Esophagus squamous epithelium (tissue), 4 donors: Measurements from ENCODE around the gene TARM1.

ENCODE experiments used
- POLR2A ChIP-seq, 4 donors: fragments of 450-650 bp; IDR thresholded peaks; one replicate each; pipeline ENCODE4 v1.6.1; 2017; ENCODE audit warnings: antibody characterized with exemption in 4 of 4, mild to moderate bottlenecking in 4 of 4, moderate library complexity in 3 of 4
- TF ChIP-seq, protein P1 (sequence below), 6 experiments: fragments of 450-650 bp in 4 of 6; fragments of 200-600 bp in 2 of 6; sonication (generic) in 2 of 6; IDR thresholded peaks; one replicate each; pipeline ENCODE4 v1.5.1; 2016 to 2019; ENCODE audit warnings: antibody characterized with exemption in 6 of 6, mild to moderate bottlenecking in 4 of 6, moderate library complexity in 4 of 6

DNA sequence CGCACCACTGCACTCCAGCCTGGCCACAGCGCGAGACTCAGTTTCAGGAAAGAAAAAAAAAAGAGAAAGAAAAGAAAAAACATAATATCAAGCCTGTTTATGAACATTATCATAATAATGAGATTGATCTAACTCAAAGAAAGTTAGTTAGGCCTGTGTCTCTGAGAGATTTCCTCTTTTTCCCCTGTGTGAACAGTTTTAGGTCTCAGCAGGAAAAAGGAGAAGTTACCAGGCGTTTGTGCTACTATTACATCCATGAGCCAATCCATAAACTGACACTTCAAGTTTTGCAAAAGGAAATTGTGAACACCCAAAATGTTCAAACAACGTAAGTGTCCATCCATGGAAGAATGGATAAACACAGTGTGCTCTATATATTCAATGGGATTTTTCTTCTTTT, 3.8 kb downstream of the TARM1 start:
- no peak for TF ChIP-seq POLR2A (IDR thresholded peaks at IDR 0.05)
- TF ChIP-seq, protein P1, sequence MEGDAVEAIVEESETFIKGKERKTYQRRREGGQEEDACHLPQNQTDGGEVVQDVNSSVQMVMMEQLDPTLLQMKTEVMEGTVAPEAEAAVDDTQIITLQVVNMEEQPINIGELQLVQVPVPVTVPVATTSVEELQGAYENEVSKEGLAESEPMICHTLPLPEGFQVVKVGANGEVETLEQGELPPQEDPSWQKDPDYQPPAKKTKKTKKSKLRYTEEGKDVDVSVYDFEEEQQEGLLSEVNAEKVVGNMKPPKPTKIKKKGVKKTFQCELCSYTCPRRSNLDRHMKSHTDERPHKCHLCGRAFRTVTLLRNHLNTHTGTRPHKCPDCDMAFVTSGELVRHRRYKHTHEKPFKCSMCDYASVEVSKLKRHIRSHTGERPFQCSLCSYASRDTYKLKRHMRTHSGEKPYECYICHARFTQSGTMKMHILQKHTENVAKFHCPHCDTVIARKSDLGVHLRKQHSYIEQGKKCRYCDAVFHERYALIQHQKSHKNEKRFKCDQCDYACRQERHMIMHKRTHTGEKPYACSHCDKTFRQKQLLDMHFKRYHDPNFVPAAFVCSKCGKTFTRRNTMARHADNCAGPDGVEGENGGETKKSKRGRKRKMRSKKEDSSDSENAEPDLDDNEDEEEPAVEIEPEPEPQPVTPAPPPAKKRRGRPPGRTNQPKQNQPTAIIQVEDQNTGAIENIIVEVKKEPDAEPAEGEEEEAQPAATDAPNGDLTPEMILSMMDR (IDR thresholded peaks at IDR 0.05) = no peak
